Stimulated activated naive CD8-positive, alpha-beta T cell treated with anti-CD3 and anti-CD28 coated beads, Interleukin-15, amount 100 ng/mL, for 72 hours (primary cell): ENCODE results near the gene GINS3.
A peak's percentile ranks its signal among the peaks of the same experiment; 100 is the strongest.

Experiments used
- ATAC-seq: fragments of 150-1000 bp; cut with Tn5 transposase; 2 replicates; pipeline ENCODE4 v1.10.0; 2021; ENCODE audit warnings: mild to moderate bottlenecking, moderate library complexity
- DNase-seq, 2 donors: peaks; one replicate each; pipeline ENCODE4 v3.0.0; 2021 to 2022
- H3K27ac Mint-ChIP-seq, 2 donors: one replicate each; pipeline ENCODE4 v1.8.0; 2022; ENCODE audit warnings: mild to moderate bottlenecking in 2 of 2, mixed read lengths in 2 of 2, moderate library complexity in 2 of 2
- H3K27me3 Mint-ChIP-seq: one replicate; pipeline ENCODE4 v1.8.0; 2022; ENCODE audit warnings: mixed read lengths
- H3K4me1 Mint-ChIP-seq: one replicate; pipeline ENCODE4 v1.8.0; 2022; ENCODE audit warnings: mild to moderate bottlenecking, mixed read lengths
- H3K4me3 Mint-ChIP-seq, 2 donors: one replicate each; pipeline ENCODE4 v1.8.0; 2022; ENCODE audit warnings: mild to moderate bottlenecking in 2 of 2, mixed read lengths in 2 of 2, moderate library complexity in 1 of 2
- H3K9me3 Mint-ChIP-seq, 2 donors: one replicate each; pipeline ENCODE4 v1.8.0; 2022; ENCODE audit warnings: mixed read lengths in 2 of 2

Gene GINS3

GRCh38 chr16:58428621-58429542, 36.6 kb downstream of the GINS3 start:
- H3K27me3 Mint-ChIP-seq, result peaks cover 6% of the 10 kb centered on the region
- DNase-seq (no peak), ATAC-seq (no peak)
- H3K4me3 Mint-ChIP-seq, result no peak overlapping the region
- no peak overlapping the region for H3K27ac Mint-ChIP-seq
- peaks cover 17% of the 10 kb centered on the region for H3K4me1 Mint-ChIP-seq
- no peaks in the 10 kb centered on the region for H3K9me3 Mint-ChIP-seq

GRCh38 chr16:58430718-58431117, 38.4 kb downstream of the GINS3 start:
- ATAC-seq (no peak), DNase-seq (no peak)
- Mint-ChIP-seq H3K9me3 (no peaks in the 10 kb centered on the region), H3K27me3 (peaks cover 6% of the 10 kb centered on the region), H3K4me3 (no peak overlapping the region), H3K27ac (no peak overlapping the region), H3K4me1 (peaks cover 8% of the 10 kb centered on the region)

- H3K9me3 Mint-ChIP-seq, result peaks cover 0 to 8% of the 10 kb centered on the region in 2 donors
- no peak overlapping the region for H3K27ac Mint-ChIP-seq
- H3K4me1 Mint-ChIP-seq, result no peaks in the 10 kb centered on the region
- DNase-seq (no peak), ATAC-seq (no peak)
- peaks cover under 1% of the 10 kb centered on the region for H3K27me3 Mint-ChIP-seq
- no peak overlapping the region for H3K4me3 Mint-ChIP-seq
Measured at GRCh38 chr16:58433569-58433951, 41.3 kb downstream of the GINS3 start.

- H3K27ac Mint-ChIP-seq, result no peak overlapping the region
- H3K4me1 Mint-ChIP-seq, result no peaks in the 10 kb centered on the region
- H3K4me3 Mint-ChIP-seq, result no peak overlapping the region
- no peaks in the 10 kb centered on the region for H3K27me3 Mint-ChIP-seq
- ATAC-seq (no peak), DNase-seq (no peak)
- peaks cover 0 to 8% of the 10 kb centered on the region in 2 donors for H3K9me3 Mint-ChIP-seq
Measured at GRCh38 chr16:58435779-58436178, 43.5 kb downstream of the GINS3 start.

GRCh38 chr16:58440131-58440530, 47.9 kb downstream of the GINS3 start:
- no peak overlapping the region for H3K4me3 Mint-ChIP-seq
- no peak for ATAC-seq

GRCh38 chr16:58442547-58442946, 50.3 kb downstream of the GINS3 start:
- H3K27me3 Mint-ChIP-seq, result peaks cover 11% of the 10 kb centered on the region
- H3K27ac Mint-ChIP-seq, result peak overlapping the region in 1 of 2 donors; percentile 23
- no peaks in the 10 kb centered on the region for H3K4me1 Mint-ChIP-seq
- ATAC-seq (no peak), DNase-seq (no peak)
- H3K9me3 Mint-ChIP-seq, result peaks cover 0 to 3% of the 10 kb centered on the region in 2 donors
- no peak overlapping the region for H3K4me3 Mint-ChIP-seq

More at GRCh38 chr16:58440131-58440530, 47.9 kb downstream of the GINS3 start:
- Mint-ChIP-seq H3K9me3 (peaks cover 0 to 8% of the 10 kb centered on the region in 2 donors), H3K4me1 (no peaks in the 10 kb centered on the region), H3K27ac (no peak overlapping the region), H3K27me3 (peaks cover 11% of the 10 kb centered on the region)
- no peak for DNase-seq

- H3K27me3 Mint-ChIP-seq, result peaks cover 12% of the 10 kb centered on the region
- H3K9me3 Mint-ChIP-seq, result no peaks in the 10 kb centered on the region
Measured at GRCh38 chr16:58443783-58444182, 51.5 kb downstream of the GINS3 start.

GRCh38 chr16:58444265-58444664, 52.0 kb downstream of the GINS3 start:
- ATAC-seq, result no peak

More at GRCh38 chr16:58443783-58444182, 51.5 kb downstream of the GINS3 start:
- DNase-seq, result no peak
- no peak overlapping the region for H3K4me3 Mint-ChIP-seq
- no peak for ATAC-seq
- no peak overlapping the region for H3K27ac Mint-ChIP-seq
- no peaks in the 10 kb centered on the region for H3K4me1 Mint-ChIP-seq

GRCh38 chr16:58448890-58449289, 56.6 kb downstream of the GINS3 start:
- Mint-ChIP-seq H3K4me3 (no peak overlapping the region), H3K9me3 (no peaks in the 10 kb centered on the region), H3K27ac (no peak overlapping the region), H3K4me1 (no peaks in the 10 kb centered on the region), H3K27me3 (peaks cover 26% of the 10 kb centered on the region)
- ATAC-seq, result no peak
- DNase-seq, result no peak

More at GRCh38 chr16:58444265-58444664, 52.0 kb downstream of the GINS3 start:
- H3K4me3 Mint-ChIP-seq, result no peak overlapping the region
- DNase-seq, result no peak
- no peak overlapping the region for H3K27ac Mint-ChIP-seq
- H3K9me3 Mint-ChIP-seq, result no peaks in the 10 kb centered on the region
- peaks cover 17% of the 10 kb centered on the region for H3K27me3 Mint-ChIP-seq
- no peaks in the 10 kb centered on the region for H3K4me1 Mint-ChIP-seq

GRCh38 chr16:58449306-58449705, 57.0 kb downstream of the GINS3 start:
- Mint-ChIP-seq H3K27me3 (peaks cover 30% of the 10 kb centered on the region), H3K4me3 (no peak overlapping the region)

GRCh38 chr16:58449768-58450167, 57.5 kb downstream of the GINS3 start:
- H3K4me1 Mint-ChIP-seq, result no peaks in the 10 kb centered on the region
- peaks cover 35% of the 10 kb centered on the region for H3K27me3 Mint-ChIP-seq
- DNase-seq (no peak), ATAC-seq (peak; percentile 53)
- no peak overlapping the region for H3K27ac Mint-ChIP-seq
- no peak overlapping the region for H3K4me3 Mint-ChIP-seq
- H3K9me3 Mint-ChIP-seq, result no peaks in the 10 kb centered on the region

More at GRCh38 chr16:58449306-58449705, 57.0 kb downstream of the GINS3 start:
- no peaks in the 10 kb centered on the region for H3K9me3 Mint-ChIP-seq
- H3K4me1 Mint-ChIP-seq, result no peaks in the 10 kb centered on the region
- DNase-seq, result no peak
- no peak for ATAC-seq
- peak overlapping the region in 1 of 2 donors; percentile 36 for H3K27ac Mint-ChIP-seq

GRCh38 chr16:58450590-58450989, 58.3 kb downstream of the GINS3 start:
- Mint-ChIP-seq H3K9me3 (no peaks in the 10 kb centered on the region), H3K4me1 (no peaks in the 10 kb centered on the region), H3K4me3 (no peak overlapping the region), H3K27me3 (peaks cover 41% of the 10 kb centered on the region), H3K27ac (no peak overlapping the region)
- DNase-seq (no peak), ATAC-seq (no peak)

GRCh38 chr16:58451265-58451689, 59.0 kb downstream of the GINS3 start:
- Mint-ChIP-seq H3K27me3 (peaks cover 43% of the 10 kb centered on the region), H3K27ac (no peak overlapping the region), H3K4me1 (no peaks in the 10 kb centered on the region), H3K4me3 (no peak overlapping the region), H3K9me3 (no peaks in the 10 kb centered on the region)
- DNase-seq (no peak), ATAC-seq (no peak)

GRCh38 chr16:58451945-58452401, 59.7 kb downstream of the GINS3 start:
- H3K4me3 Mint-ChIP-seq, result no peak overlapping the region
- H3K27me3 Mint-ChIP-seq, result peaks cover 48% of the 10 kb centered on the region
- DNase-seq (no peak), ATAC-seq (no peak)
- H3K27ac Mint-ChIP-seq, result no peak overlapping the region
- H3K4me1 Mint-ChIP-seq, result no peaks in the 10 kb centered on the region
- no peaks in the 10 kb centered on the region for H3K9me3 Mint-ChIP-seq

GRCh38 chr16:58452640-58453039, 60.4 kb downstream of the GINS3 start:
- ATAC-seq (no peak), DNase-seq (no peak)
- Mint-ChIP-seq H3K4me1 (no peaks in the 10 kb centered on the region), H3K9me3 (no peaks in the 10 kb centered on the region), H3K4me3 (no peak overlapping the region), H3K27ac (no peak overlapping the region), H3K27me3 (peaks cover 48% of the 10 kb centered on the region)

GRCh38 chr16:58454178-58454577, 61.9 kb downstream of the GINS3 start:
- H3K27ac Mint-ChIP-seq, result no peak overlapping the region

More at GRCh38 chr16:58454178-58454577, 61.9 kb downstream of the GINS3 start:
- Mint-ChIP-seq H3K4me1 (peaks cover 5% of the 10 kb centered on the region), H3K9me3 (no peaks in the 10 kb centered on the region), H3K27me3 (peaks cover 43% of the 10 kb centered on the region), H3K4me3 (no peak overlapping the region)
- no peak for ATAC-seq
- no peak for DNase-seq
